22Rv1 (cell line): ENCODE results near the gene GDA.

Experiments used
- H3K27ac ChIP-seq: fragments of 450-650 bp; 2 replicates; pipeline ENCODE4 v1.5.1; 2017
- ZFX ChIP-seq: fragments of 450-650 bp; IDR thresholded peaks from 2 replicates; pipeline ENCODE4 v1.6.1; 2017; ENCODE audit warnings: antibody characterized with exemption, borderline replicate concordance
- TF ChIP-seq, protein P1 (sequence below): fragments of 450-650 bp; IDR thresholded peaks from 2 replicates; pipeline ENCODE4 v1.5.1; 2017; ENCODE audit warnings: mild to moderate bottlenecking

GDA gene

DNA sequence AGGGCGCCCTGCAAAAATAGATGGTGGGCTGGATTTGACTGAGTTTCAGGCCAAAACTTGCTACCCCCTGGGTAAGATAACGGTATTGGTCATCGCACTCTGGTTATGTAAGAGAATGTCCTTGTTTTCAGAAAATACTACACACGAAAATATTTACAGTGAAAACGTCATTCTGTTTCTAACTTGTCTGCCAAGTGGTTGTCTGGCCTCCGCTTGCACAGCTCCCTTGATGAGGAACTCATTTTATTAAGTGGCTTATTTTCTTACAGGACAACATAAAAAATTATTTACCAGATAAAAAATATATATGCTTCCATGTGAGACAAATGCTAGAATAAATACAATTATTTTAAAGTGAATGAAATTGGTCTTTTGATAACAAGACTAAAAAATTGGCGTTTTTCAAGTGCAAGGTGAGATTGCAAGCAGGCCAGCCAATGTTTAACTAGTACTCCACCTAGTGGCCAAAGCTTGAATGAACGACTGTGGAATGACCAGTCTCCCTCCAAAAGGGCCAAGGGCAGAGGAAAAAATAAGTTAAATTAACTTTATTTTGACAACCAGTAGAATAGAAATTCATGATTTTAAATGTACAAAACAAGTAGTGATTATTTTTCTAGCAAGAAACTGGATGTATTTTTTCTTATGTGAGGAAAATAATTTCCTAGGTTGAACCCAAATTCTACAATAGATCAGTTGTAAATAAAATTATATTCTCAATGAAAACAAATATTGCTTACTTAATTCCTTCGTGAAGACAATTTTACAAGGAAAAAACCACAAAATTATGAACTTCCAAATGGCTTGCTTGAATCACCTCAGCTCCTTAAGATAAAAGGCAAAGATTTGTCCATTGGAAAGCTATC, 122.6 kb downstream of the GDA start:
- no peak overlapping the region for H3K27ac ChIP-seq
- TF ChIP-seq, protein P1, sequence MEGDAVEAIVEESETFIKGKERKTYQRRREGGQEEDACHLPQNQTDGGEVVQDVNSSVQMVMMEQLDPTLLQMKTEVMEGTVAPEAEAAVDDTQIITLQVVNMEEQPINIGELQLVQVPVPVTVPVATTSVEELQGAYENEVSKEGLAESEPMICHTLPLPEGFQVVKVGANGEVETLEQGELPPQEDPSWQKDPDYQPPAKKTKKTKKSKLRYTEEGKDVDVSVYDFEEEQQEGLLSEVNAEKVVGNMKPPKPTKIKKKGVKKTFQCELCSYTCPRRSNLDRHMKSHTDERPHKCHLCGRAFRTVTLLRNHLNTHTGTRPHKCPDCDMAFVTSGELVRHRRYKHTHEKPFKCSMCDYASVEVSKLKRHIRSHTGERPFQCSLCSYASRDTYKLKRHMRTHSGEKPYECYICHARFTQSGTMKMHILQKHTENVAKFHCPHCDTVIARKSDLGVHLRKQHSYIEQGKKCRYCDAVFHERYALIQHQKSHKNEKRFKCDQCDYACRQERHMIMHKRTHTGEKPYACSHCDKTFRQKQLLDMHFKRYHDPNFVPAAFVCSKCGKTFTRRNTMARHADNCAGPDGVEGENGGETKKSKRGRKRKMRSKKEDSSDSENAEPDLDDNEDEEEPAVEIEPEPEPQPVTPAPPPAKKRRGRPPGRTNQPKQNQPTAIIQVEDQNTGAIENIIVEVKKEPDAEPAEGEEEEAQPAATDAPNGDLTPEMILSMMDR = peak; percentile 90
- TF ChIP-seq ZFX = no peak

DNA sequence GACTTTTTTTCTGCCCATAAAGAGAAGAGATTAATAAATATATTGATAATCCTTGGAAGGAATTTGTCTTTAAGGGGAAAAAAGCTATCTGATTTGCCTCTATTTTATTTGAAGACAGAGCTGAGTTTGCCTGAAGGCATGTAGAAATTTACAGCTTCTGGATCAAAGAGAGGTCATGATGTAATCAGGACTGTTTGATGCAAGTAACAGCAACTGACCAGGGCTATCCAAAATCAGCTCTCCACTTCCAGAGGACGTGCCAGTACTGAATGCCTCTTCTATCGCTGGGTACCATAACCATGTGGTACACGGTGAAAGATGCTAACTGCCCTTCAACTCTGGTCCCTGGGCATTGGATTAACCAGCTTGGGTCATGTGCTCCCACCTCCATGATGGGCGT, 125.2 kb downstream of the GDA start:
- H3K27ac ChIP-seq = no peak overlapping the region
- TF ChIP-seq, protein P1 = no peak
- no peak for TF ChIP-seq ZFX

DNA sequence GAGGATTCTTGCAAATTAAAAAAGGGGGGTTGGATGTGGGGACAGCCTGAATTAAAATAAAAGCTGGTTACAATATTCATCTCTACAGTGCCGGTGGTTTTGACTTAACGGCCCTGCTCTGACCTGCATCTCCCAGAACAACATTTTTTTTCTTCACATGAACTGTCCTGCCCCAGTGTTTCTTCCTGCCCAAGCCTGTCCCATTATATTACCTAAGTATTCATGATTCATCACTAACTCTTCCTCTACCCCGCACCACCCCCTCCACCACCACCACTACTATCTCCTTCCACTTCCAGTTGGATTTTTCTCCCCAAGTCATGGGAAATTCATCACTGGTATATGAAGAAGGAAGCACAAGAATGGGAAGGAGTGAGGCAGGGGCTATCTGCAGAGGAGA, 125.7 kb downstream of the GDA start:
- no peak for TF ChIP-seq ZFX
- TF ChIP-seq, protein P1 = no peak
- H3K27ac ChIP-seq = no peak overlapping the region

DNA sequence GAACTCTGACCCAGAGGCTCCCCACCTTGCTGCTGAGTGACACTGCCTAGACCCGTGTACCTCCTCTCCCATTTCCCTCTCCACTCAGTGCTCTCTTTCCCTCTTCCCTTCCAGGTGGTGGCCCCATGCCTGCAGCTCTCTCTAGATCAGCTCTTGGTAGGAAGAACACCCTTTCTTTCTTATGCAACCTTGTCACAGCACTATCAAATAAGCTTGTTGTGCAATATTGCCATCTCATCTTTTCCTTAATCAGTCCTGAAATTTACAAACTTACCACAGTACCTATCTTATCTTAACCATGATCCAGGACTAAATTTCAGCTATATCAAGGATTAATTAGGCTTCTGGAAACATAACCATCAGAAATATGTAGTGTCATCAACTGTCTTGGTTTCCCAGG, 127.2 kb downstream of the GDA start:
- H3K27ac ChIP-seq = no peak overlapping the region
- TF ChIP-seq ZFX = no peak
- TF ChIP-seq, protein P1 = no peak

DNA sequence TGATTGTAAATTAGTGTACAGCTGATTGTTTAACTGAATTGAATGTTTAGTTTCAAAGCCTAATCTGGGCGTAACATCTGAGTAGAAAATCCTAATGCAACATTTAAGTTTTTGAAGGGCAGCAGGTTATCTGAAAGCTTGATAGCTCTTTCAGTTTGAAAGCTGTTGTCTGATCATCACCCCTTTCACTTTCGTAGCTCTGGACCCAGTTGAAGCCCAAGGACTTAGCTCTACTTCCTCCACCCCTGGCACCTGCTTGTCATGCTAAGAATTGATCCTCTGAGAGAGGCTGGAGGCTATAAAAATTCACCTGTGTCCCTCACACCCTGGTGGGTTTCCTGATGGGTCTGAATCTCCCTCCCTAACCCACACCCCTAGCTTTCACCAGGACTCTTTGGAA, 129.7 kb downstream of the GDA start:
- TF ChIP-seq ZFX = no peak
- TF ChIP-seq, protein P1 = no peak
- no peak overlapping the region for H3K27ac ChIP-seq

DNA sequence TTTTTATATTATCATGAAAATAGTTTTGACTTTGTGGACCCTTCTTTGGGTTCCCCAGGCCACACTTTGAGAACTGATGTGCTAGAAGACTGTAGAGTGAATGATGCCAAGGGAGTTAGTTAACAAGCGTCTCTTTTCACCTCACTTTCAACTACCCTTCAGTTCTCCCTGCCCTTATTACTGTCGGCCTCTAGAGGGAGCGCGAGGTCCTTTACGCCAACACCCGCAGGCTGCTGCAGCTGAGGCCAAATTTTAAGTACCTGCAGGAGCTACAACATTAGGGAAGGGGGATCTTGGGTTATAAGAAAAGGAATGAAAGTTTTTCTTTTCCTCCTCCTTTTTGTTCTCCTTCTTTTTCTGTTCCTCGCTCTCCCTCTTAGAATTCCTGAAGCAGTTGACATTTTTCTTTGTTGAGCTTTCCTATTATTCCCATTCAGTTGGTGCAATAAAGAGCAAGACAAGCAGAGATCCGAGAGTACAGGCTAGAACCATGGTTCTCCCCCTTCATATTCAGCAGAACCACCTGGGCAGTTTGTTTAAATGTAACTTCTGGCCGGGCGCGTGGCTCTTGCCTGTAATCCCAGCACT, 131.8 kb downstream of the GDA start:
- no peak for TF ChIP-seq ZFX
- TF ChIP-seq, protein P1 = peak; percentile 96

DNA sequence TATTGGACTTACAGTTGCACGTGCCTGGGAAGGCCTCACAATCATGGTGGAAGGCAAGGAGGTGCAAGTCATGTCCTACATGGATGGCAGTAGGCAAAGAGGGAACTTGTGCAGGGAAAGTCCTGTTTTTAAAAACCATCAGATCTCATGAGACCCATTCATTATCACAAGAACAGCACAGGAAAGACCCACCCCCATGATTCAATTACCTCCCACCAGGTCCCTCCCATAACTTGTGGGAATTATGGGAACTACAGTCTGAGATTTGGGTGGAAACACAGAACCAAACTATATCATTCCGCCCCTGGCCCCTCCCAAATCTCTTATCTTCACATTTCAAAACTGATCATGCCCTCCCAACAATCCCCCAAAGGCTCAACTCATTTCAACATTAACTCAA, 140.2 kb downstream of the GDA start:
- H3K27ac ChIP-seq = no peak overlapping the region
- TF ChIP-seq, protein P1 = no peak
- no peak for TF ChIP-seq ZFX

More for the DNA sequence above, 131.8 kb downstream of the GDA start:
- no peak overlapping the region for H3K27ac ChIP-seq
